HG02973 (cell line): Measurements from ENCODE around the gene RAB7B.

Experiments used
- ATAC-seq: cut with Tn5 transposase; IDR thresholded peaks from one replicate; pipeline ENCODE4 v1.9.1; 2021; ENCODE audit warnings: moderate library complexity; ENCODE audit not compliant: unreplicated experiment

RAB7B gene

GRCh38 chr1:205975387-205975998 lies 27.7 kb downstream of the RAB7B start:
- ATAC-seq, result no peak

DNA sequence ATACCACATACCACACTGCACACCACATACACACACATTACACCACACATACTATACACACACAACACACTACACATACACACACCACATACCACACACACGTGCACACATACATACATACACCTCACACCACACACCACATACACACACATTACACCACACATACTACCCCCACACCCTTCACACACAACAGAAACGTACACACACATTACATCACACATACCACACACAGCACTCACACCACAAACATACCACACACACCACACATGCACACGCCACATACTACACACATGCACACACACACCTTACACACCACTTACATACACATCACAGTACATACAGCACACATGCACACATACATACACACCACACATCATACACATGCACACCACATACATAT lies 28.5 kb downstream of the RAB7B start:
- ATAC-seq, result no peak

GRCh38 chr1:205973377-205974232 lies 29.6 kb downstream of the RAB7B start:
- ATAC-seq, result no peak

DNA sequence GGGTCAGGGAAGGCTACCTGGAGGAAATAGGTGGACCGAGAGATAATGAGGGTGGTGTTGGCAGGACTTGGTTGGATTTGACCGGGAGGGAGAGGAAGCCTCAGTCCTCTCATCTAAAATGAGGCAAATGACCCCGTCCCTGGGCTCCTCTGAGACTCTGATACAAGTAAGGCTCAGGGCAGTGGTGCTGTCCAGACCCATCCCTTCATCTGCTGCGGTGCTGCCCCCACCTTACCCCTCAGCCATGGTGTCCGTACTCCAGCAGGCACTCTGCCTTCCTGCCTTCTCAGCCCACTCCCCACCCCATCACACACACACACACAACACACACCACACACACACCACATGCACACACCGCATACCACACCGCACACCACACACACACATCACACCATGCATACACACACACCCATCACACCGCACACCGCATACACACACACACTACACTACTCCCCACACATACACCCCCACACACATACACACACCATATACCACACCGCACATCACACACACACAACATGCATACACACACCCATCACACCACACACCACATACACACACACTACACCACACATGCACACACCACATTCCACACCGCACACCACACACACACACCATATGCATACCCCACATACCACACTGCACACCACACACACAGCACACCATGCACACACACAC lies 30.6 kb downstream of the RAB7B start:
- no peak for ATAC-seq

DNA sequence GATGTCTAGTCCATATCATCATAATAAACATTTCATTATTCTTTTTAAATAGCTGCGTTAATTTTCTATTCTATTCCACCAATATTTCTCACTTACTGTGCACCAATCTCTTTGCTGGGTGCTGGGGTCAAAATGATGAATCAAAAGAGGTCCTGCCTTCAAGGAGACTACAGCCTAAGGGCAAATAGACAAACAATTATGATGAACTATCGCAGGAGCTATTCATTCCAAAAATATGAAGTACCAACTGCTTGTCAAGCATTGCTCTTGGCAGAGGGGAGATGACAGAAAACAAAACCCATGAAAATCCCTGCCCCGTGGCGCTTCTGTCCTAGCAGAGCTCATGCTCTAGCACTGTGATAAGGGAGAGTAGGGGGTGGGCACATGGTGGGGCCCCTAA lies 31.1 kb downstream of the RAB7B start:
- ATAC-seq, result no peak

DNA sequence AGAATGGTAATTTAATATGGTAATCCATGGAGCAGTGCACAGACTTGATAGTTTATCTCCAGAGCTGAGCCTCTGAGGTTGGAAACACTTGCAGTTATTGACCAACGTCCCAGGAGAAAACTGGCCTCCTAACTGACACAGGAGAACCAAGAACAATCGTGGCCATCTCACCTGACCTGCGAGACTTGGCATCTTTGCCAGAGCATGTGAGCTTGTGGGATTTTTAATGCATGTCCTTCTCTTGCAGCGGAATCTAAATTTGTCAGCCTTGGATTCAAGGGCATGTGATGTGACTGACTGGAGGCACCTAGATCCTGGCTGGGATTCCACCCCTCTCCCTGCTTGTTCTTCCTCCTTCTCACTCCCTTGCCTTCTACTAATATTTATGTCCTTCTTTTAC lies 32.1 kb downstream of the RAB7B start:
- ATAC-seq, result no peak

GRCh38 chr1:205970486-205970885 lies 32.7 kb downstream of the RAB7B start:
- ATAC-seq, result no peak

GRCh38 chr1:205969229-205969628 lies 34.0 kb downstream of the RAB7B start:
- no peak for ATAC-seq

- no peak for ATAC-seq
Measured at GRCh38 chr1:205967554-205968335, 35.5 kb downstream of the RAB7B start.

DNA sequence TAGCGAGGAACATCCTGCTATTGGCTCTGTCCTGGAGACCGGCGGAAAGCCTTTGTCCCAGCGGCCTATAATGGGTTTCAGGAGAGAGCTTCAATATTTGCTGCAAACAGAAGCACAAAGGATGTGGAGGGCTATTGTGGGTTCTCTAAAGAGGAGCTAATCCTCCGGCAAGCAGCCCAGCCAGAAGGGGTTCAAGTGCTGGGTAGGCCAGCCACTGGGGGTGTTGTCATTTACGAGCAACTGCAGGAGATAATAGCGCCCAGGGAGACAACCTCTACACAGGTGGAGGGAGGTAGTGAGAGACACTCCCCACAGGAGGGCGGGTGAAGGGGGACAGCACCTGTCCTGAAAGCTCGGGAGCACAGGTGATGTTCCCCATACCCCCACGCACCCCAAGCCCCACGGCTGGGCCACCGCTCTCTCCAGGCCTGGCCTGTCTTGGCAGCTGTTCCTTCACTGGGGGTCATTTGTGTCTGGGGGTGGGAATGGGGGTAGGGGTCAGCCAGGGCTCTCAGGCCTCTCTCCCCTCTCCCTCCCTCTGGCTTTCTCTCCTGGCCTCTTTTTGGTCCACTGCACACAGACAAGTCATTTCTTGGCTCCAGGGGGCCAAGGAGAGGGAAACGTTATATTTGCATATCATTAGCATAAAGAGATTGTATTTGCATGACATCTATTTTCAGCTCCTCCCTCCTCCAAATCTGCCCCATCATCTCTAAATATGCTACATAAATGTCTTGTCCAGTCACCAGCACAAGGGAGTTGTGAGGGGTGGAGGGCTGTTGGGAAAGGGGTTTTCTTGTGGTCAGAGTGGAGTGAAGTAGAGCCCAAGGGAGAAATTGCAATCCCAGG lies 37.9 kb downstream of the RAB7B start:
- no peak for ATAC-seq

DNA sequence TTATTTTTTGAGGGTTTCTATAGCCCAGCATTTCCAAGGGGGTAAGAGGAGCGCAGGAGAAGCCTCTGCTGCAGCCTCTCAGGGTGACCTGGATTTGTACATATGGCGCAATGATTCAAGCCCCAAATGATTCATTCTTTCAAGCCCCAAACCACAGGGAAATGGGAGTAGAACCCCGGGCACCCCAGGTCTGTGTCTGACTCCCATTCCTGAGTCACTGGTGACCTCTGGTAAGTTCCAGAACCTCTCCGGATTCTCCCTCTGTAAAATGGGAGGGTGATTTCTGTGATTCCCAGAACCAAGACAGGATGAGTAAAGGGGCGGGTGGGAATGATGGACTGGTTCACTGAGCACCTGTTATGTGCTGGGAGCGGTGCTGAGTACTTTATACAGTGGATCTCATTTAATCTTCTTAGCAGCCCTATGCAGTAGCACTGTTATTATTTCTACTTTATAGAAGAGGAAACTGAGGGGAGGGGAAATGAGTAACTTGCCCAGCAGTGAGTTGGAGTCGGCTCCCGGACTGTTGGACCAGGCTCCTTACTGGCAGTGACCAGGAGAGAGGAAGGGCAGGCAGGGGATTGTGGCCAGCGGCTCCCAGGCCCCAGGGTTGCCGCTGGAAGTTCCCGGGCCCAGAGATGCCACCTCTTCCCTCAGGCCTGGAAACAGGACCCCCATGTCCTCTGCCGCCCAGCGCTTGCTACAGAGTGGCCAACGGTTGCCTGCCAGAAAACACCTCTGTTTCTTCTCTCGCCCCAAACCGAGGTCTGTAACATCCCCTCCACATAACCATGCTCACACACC lies 39.6 kb downstream of the RAB7B start:
- no peak for ATAC-seq

DNA sequence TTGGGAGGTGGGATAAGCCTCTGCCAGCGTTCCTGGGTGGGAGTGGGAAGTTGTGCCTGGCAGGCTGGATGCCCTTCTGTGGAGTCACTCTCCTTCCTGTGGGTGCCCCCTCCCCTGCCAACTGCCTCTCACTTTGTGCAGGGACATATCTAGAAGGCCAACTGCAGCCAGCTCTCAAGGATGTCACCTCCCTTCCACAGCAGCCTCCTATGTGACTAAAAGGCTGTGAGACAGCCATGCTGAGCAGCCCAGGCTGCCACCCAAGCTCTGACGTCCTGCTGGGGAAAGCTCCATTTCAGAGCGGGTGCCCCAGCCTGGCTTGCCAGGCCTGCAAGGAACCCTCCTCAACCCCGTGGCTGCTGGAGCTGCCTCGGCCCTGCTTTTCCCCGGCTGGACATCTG lies 40.4 kb downstream of the RAB7B start:
- ATAC-seq, result no peak

DNA sequence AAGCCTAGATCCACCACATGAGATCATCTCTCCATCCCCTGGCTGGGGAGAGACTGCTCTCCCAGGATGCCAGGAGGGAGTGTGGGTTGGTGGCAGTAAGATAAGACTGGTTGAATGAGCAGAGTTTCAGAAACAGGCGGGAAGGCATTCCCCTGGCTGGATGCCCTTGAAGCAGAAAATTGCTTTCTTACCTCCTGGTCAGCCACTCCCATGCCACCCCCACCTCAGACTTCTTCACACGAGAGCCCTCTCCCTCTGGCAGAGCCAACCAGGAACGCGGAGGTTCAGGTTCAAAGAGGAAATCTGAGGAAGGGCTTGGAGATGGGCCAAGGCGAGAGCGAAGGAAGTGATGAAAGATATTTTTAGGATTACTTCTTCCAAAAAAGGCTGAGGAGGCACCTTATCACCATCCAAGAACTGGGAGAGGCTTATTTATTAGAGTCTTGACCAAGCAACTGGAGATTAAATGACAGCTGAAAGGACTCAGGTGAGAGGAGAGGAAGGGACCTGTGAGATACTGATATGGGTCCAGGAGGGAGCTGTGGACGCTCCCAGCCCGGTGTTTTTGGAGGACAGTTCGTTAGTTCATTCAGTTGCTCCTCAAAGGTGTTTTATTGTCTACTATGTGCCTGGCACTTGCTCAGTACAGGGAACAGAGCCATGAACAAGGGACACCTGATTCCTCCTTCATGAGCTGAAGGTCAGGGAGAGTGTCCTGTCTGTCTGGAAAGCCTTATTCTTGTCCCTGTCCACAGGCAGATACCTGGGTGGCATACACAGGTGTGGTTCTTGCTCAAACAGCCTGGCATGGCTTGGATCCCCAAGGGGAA lies 41.0 kb downstream of the RAB7B start:
- no peak for ATAC-seq

GRCh38 chr1:205961405-205961804 lies 41.8 kb downstream of the RAB7B start:
- no peak for ATAC-seq

GRCh38 chr1:205959789-205960188 lies 43.4 kb downstream of the RAB7B start:
- ATAC-seq, result no peak

GRCh38 chr1:205955499-205955898 lies 47.7 kb downstream of the RAB7B start:
- no peak for ATAC-seq

DNA sequence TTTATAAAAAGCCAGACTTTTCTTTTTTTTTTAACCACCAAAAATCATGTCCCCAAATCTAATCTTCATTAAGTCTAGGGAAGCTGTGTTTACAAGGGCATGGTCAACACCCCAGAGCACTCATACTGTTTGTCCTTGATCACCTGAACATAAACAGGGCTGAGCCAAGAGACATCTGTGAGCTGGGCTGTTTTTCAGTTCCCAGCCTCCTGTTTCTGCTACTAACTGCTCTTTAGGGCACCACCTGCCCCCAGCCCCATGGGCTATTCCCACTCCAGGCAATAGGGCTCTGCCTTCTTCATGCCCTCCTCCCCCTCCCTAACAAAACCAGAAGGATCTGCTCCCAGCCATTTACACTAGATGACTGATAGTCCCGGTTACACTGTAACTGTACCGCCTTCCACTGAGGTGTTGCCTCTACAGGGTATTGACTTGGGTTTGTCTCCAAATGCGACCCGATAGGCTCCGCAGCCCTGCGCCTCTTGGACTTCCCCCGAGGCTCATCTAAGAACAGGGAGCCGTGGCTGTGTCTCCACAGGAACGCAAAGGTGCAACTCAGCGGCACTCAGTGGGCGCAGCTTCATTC lies 48.3 kb downstream of the RAB7B start:
- no peak for ATAC-seq

GRCh38 chr1:205951746-205952145 lies 51.4 kb downstream of the RAB7B start:
- ATAC-seq, result no peak
